Spleen (tissue), 7 donors: ENCODE measurements around the gene TSHZ3.

Experiments
- CTCF ChIP-seq, 11 experiments: fragments of 200-600 bp in 7 of 11; fragments of 450-650 bp in 4 of 11; sonication (generic) in 4 of 11; IDR thresholded peaks in 8 of 11; conservative IDR thresholded peaks in 3 of 11; 1 replicate in 7 of 11; 2 replicates in 4 of 11; pipeline versions ENCODE4 v1.4.0 to v1.8.0; 2016 to 2021; ENCODE audit warnings: antibody characterized with exemption in 11 of 11, inconsistent platforms in 4 of 11, mild to moderate bottlenecking in 1 of 11
- POLR2A ChIP-seq, 3 donors: fragments of 450-650 bp; IDR thresholded peaks; one replicate each; pipeline ENCODE4 v1.5.1; 2017; ENCODE audit warnings: antibody characterized with exemption in 3 of 3, mild to moderate bottlenecking in 1 of 3
- donor health status: DM: no; HTN: no; CAD: no; lungs with moderate emphysema.
- donor health status: DM: no; HTN: no; CAD: no.
- donor health status: DM: no; HTN: no; CAD: no.

- TF ChIP-seq CTCF (IDR thresholded peaks at IDR 0.05 in 8 of 11, conservative IDR thresholded peaks at IDR 0.05 in 3 of 11) = no peak
- TF ChIP-seq POLR2A (IDR thresholded peaks at IDR 0.05) = no peak
Observed at GRCh38 chr19:31277516-31277915, 71.7 kb downstream of the TSHZ3 start.
